Endodermal cell (in vitro differentiated cells): ENCODE results near the gene LDLRAD4. TPM values are rescaled to one million over a fixed set of nuclear protein-coding genes. Genes with fewer than 3 reads are reported as not detected.
A peak's percentile ranks its signal among the peaks of the same experiment; 100 is the strongest.

Experiments used
- DNase-seq: peaks from one replicate; pipeline ENCODE4 v3.0.0-alpha.2; 2017
- H3K27ac ChIP-seq: 2 replicates; pipeline ENCODE4 v1.5.1; 2013; ENCODE audit warnings: mild to moderate bottlenecking, low read depth, low read length, moderate library complexity
- H3K27me3 ChIP-seq: 2 replicates; pipeline ENCODE4 v1.6.1; 2013; ENCODE audit warnings: mild to moderate bottlenecking, low read length, moderate library complexity; ENCODE audit not compliant: insufficient read depth, control insufficient read depth, poor library complexity, severe bottlenecking
- H3K36me3 ChIP-seq: 2 replicates; pipeline ENCODE4 v1.7.0; 2013; ENCODE audit warnings: mild to moderate bottlenecking, low read length, moderate library complexity; ENCODE audit not compliant: control insufficient read depth, insufficient read depth
- H3K4me1 ChIP-seq: one replicate; pipeline ENCODE4 v1.7.0; 2013; ENCODE audit warnings: low read length; ENCODE audit not compliant: control insufficient read depth, insufficient read depth
- H3K4me3 ChIP-seq: 2 replicates; pipeline ENCODE4 v1.5.1; 2013; ENCODE audit warnings: mild to moderate bottlenecking, low read length, moderate library complexity
- H3K9ac ChIP-seq: 2 replicates; pipeline ENCODE4 v1.6.1; 2013; ENCODE audit warnings: mild to moderate bottlenecking, low read length, moderate library complexity; ENCODE audit not compliant: poor library complexity, severe bottlenecking; ENCODE audit errors: extremely low read depth
- H3K9me3 ChIP-seq: 2 replicates; pipeline ENCODE4 v1.6.1; 2013; ENCODE audit warnings: mild to moderate bottlenecking, low read length, moderate library complexity; ENCODE audit not compliant: control insufficient read depth
- H3K27ac Mint-ChIP-seq: 2 replicates; pipeline ENCODE4 v1.8.0; 2020; ENCODE audit warnings: mixed read lengths
- H3K27me3 Mint-ChIP-seq: 2 replicates; pipeline ENCODE4 v1.8.0; 2021; ENCODE audit warnings: mild to moderate bottlenecking, mixed read lengths; ENCODE audit not compliant: insufficient read depth
- H3K36me3 Mint-ChIP-seq: 2 replicates; pipeline ENCODE4 v1.8.0; 2020; ENCODE audit warnings: low read depth, mixed read lengths
- H3K4me1 Mint-ChIP-seq: 2 replicates; pipeline ENCODE4 v1.8.0; 2020; ENCODE audit warnings: mixed read lengths
- H3K4me3 Mint-ChIP-seq: 2 replicates; pipeline ENCODE4 v1.8.0; 2020; ENCODE audit warnings: mild to moderate bottlenecking, moderate library complexity, mixed read lengths
- H3K9me3 Mint-ChIP-seq: 2 replicates; pipeline ENCODE4 v1.8.0; 2020; ENCODE audit warnings: mild to moderate bottlenecking, mixed read lengths
- WGBS, 2 experiments: methylation state at CpG; one replicate each; pipeline versions ENCODE4 v1.1.5 to v1.1.7; 2013; ENCODE audit warnings: missing lambda C conversion rate in 2 of 2, mixed read lengths in 1 of 2; ENCODE audit not compliant: insufficient coverage in 1 of 2, insufficient read length in 1 of 2; 5-methylcytosine and 5-hydroxymethylcytosine counted together
- total RNA-seq, 2 donors: library from RNA; stranded (reverse); fragmentation: NEBNext Ultra II Directional in 1 of 2; extraction: Animal tissue kit (Norgen Biotek cat#: 25700) in 1 of 2; gene quantifications; 2 replicates in 1 of 2; 3 replicates in 1 of 2; pipeline ENCODE4 v1.2.1, GENCODE V29; 2021
- TF ChIP-seq, protein P1 (sequence below): fragments of 200-600 bp; sonication (generic); conservative IDR thresholded peaks from 2 replicates; pipeline ENCODE4 v1.5.0; 2021; ENCODE audit warnings: antibody characterized with exemption, mild to moderate bottlenecking

Gene LDLRAD4
- total RNA-seq, 2 donors from 2014 or later: 14.9 to 15.1 TPM

GRCh38 chr18:13378150-13378549 is 159.6 kb downstream of the LDLRAD4 start:
- no peaks in the 10 kb centered on the region for H3K4me1 Mint-ChIP-seq
- Histone ChIP-seq H3K9me3 (no peaks in the 10 kb centered on the region), H3K36me3 (no peaks in the 10 kb centered on the region), H3K4me3 (no peak overlapping the region), H3K9ac (no peak overlapping the region), H3K27ac (no peak overlapping the region), H3K27me3 (no peaks in the 10 kb centered on the region), H3K4me1 (no peaks in the 10 kb centered on the region)
- no peak overlapping the region for H3K4me3 Mint-ChIP-seq
- WGBS, 2 experiments: 92 to 100% methylated on average over 3 to 9 of the region's 9 CpGs
- no peaks in the 10 kb centered on the region for H3K36me3 Mint-ChIP-seq
- TF ChIP-seq, protein P1, sequence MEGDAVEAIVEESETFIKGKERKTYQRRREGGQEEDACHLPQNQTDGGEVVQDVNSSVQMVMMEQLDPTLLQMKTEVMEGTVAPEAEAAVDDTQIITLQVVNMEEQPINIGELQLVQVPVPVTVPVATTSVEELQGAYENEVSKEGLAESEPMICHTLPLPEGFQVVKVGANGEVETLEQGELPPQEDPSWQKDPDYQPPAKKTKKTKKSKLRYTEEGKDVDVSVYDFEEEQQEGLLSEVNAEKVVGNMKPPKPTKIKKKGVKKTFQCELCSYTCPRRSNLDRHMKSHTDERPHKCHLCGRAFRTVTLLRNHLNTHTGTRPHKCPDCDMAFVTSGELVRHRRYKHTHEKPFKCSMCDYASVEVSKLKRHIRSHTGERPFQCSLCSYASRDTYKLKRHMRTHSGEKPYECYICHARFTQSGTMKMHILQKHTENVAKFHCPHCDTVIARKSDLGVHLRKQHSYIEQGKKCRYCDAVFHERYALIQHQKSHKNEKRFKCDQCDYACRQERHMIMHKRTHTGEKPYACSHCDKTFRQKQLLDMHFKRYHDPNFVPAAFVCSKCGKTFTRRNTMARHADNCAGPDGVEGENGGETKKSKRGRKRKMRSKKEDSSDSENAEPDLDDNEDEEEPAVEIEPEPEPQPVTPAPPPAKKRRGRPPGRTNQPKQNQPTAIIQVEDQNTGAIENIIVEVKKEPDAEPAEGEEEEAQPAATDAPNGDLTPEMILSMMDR: no peak
- no peaks in the 10 kb centered on the region for H3K27me3 Mint-ChIP-seq
- H3K9me3 Mint-ChIP-seq: no peaks in the 10 kb centered on the region
- peak; percentile 44 for DNase-seq
- no peak overlapping the region for H3K27ac Mint-ChIP-seq

- no peak overlapping the region for H3K9ac ChIP-seq
- no peaks in the 10 kb centered on the region for H3K9me3 Mint-ChIP-seq
- no peaks in the 10 kb centered on the region for H3K9me3 ChIP-seq
- H3K4me3 Mint-ChIP-seq: no peak overlapping the region
- H3K4me3 ChIP-seq: no peak overlapping the region
- H3K4me1 ChIP-seq: no peaks in the 10 kb centered on the region
- H3K36me3 Mint-ChIP-seq: no peaks in the 10 kb centered on the region
- H3K27ac Mint-ChIP-seq: no peak overlapping the region
- H3K27me3 Mint-ChIP-seq: no peaks in the 10 kb centered on the region
- TF ChIP-seq, protein P1: no peak
- H3K4me1 Mint-ChIP-seq: no peaks in the 10 kb centered on the region
- peak overlapping the region; percentile 67 for H3K27ac ChIP-seq
- H3K27me3 ChIP-seq: no peaks in the 10 kb centered on the region
- peak; percentile 48 for DNase-seq
- WGBS, 2 experiments: 49 to 76% methylated on average over 2 to 7 of the region's 7 CpGs
- H3K36me3 ChIP-seq: no peaks in the 10 kb centered on the region
Measured at GRCh38 chr18:13379062-13379865, 160.7 kb downstream of the LDLRAD4 start.

DNA sequence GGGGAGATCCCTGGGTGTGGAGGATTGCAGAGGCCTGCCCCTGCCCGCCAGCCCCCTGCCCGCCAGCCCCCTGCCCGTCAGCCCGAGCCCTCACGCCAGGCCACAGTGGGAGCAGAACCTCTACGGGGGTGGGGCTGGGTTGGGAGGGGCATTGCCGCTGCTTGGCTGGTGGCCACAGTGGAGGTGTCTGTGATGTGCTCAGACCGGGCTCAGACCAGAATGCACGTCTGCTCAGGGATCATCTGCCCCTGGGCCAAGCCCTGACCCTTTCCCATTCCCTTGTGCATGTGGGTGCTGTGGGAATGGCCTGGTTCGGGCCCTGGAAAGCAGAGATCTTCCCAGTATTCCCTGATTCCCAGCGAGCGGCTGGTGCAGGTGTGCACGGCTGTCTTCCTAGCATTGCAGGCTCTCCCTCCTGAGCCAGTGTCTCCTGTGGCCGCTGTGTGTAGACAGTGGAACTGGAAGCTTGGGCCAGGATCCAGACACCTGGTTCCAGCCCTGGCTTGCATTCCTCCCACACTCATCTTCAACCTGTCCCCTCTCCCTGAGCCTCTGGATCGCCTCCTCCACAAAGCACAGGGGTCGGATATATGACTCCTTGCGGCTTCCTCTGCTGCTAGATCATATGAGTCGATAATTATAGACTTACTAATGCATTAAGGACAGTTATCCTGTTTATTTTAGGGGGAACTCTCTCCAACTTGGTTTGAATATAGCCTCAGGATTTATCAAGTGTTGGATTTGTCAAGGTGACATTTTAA is 161.6 kb downstream of the LDLRAD4 start:
- Histone ChIP-seq H3K27me3 (no peaks in the 10 kb centered on the region), H3K27ac (peak overlapping the region; percentile 67), H3K9ac (no peak overlapping the region), H3K4me3 (no peak overlapping the region), H3K9me3 (no peaks in the 10 kb centered on the region), H3K4me1 (no peaks in the 10 kb centered on the region), H3K36me3 (no peaks in the 10 kb centered on the region)
- Mint-ChIP-seq H3K4me1 (no peaks in the 10 kb centered on the region), H3K27ac (no peak overlapping the region), H3K36me3 (no peaks in the 10 kb centered on the region), H3K4me3 (no peak overlapping the region), H3K27me3 (no peaks in the 10 kb centered on the region), H3K9me3 (no peaks in the 10 kb centered on the region)
- TF ChIP-seq, protein P1: no peak
- 92 to 93% methylated on average over 3 to 18 of the region's 18 CpGs for WGBS, 2 experiments
- DNase-seq: peak; percentile 36
